PC-3 (cell line): ENCODE measurements around the gene FSIP1. TPM values are rescaled to one million over a fixed set of nuclear protein-coding genes. Genes with fewer than 3 reads are reported as not detected.

Source experiments
- ATAC-seq: fragments of 200-7000 bp; cut with Tn5 transposase; 2 replicates; pipeline ENCODE4 v1.9.1; 2020; ENCODE audit warnings: mild to moderate bottlenecking, moderate library complexity
- BruUV-seq: library from RNA; stranded (reverse); fragments of 400-500 nt; replicated peaks from 2 replicates; lab custom pipeline; 2021; lab: Mats Ljungman, UMichigan
- CTCF ChIA-PET: fragments of 300-600 bp; sonication (Branson Sonifier 250); formaldehyde crosslinking; loops from one replicate; lab custom pipeline; 2022; ENCODE audit warnings: antibody characterized with exemption; lab: Charles Lee
- POLR2A ChIA-PET: fragments of 300-600 bp; sonication (Branson Sonifier 250); formaldehyde crosslinking; loops from one replicate; lab custom pipeline; 2022; ENCODE audit warnings: antibody characterized with exemption; ENCODE audit not compliant: unreplicated experiment; lab: Charles Lee
- DNase-seq: peaks from one replicate; pipeline ENCODE4 v3.0.0-alpha.2; 2015
- H2AFZ ChIP-seq: fragments of 300-600 bp; sonication (generic); 2 replicates; pipeline ENCODE4 v1.6.0; 2016; ENCODE audit warnings: antibody characterized with exemption, low read length
- H3F3A ChIP-seq: fragments of 300-600 bp; sonication (generic); one replicate; pipeline ENCODE4 v1.6.0; 2017; ENCODE audit warnings: antibody characterized with exemption, low read length, control low read depth, mild to moderate bottlenecking; ENCODE audit not compliant: unreplicated experiment
- H3K27ac ChIP-seq: fragments of 300-600 bp; sonication (generic); 2 replicates; pipeline ENCODE4 v1.5.1; 2016; ENCODE audit warnings: mild to moderate bottlenecking, low read length
- H3K27me3 ChIP-seq: fragments of 300-600 bp; sonication (generic); 2 replicates; pipeline ENCODE4 v1.6.1; 2016; ENCODE audit warnings: low read length, mixed read lengths
- H3K36me3 ChIP-seq: fragments of 300-600 bp; sonication (generic); 2 replicates; pipeline ENCODE4 v1.6.1; 2016; ENCODE audit warnings: low read depth, mixed run types, low read length, mixed read lengths
- H3K4me1 ChIP-seq: fragments of 300-600 bp; sonication (generic); 2 replicates; pipeline ENCODE4 v1.5.1; 2016; ENCODE audit warnings: low read length; ENCODE audit not compliant: insufficient read depth
- H3K4me2 ChIP-seq: fragments of 300-600 bp; sonication (generic); 2 replicates; pipeline ENCODE4 v1.6.0; 2016; ENCODE audit warnings: low read length
- H3K4me3 ChIP-seq: fragments of 300-600 bp; sonication (generic); 2 replicates; pipeline ENCODE4 v1.5.1; 2016; ENCODE audit warnings: mild to moderate bottlenecking, low read length, mixed read lengths
- H3K79me2 ChIP-seq: fragments of 300-600 bp; sonication (generic); 2 replicates; pipeline ENCODE4 v1.6.1; 2017; ENCODE audit warnings: low read length, mixed read lengths
- H3K9ac ChIP-seq: fragments of 300-600 bp; sonication (generic); 2 replicates; pipeline ENCODE4 v1.6.0; 2016; ENCODE audit warnings: mild to moderate bottlenecking, low read length
- H3K9me2 ChIP-seq: fragments of 300-600 bp; sonication (generic); replicated peaks from 2 replicates; pipeline ENCODE4 v1.6.1; 2016; ENCODE audit warnings: mixed run types, low read length, mixed read lengths
- H3K9me3 ChIP-seq: fragments of 300-600 bp; sonication (generic); 2 replicates; pipeline ENCODE4 v1.6.1; 2016; ENCODE audit warnings: low read length, mixed read lengths
- H4K20me1 ChIP-seq: fragments of 300-600 bp; sonication (generic); 2 replicates; pipeline ENCODE4 v1.6.1; 2016; ENCODE audit warnings: low read length, mixed read lengths
- EZH2 ChIP-seq: fragments of 300-600 bp; sonication (generic); IDR thresholded peaks from one replicate; pipeline ENCODE4 v1.6.1; 2017; ENCODE audit warnings: antibody characterized with exemption, mild to moderate bottlenecking, low read length; ENCODE audit not compliant: unreplicated experiment
- EZH2phosphoT487 ChIP-seq: fragments of 300-600 bp; sonication (generic); IDR thresholded peaks from 2 replicates; pipeline ENCODE4 v1.6.1; 2018; ENCODE audit warnings: mild to moderate bottlenecking, antibody characterized with exemption, low read length, borderline replicate concordance
- intact Hi-C: fragments of 100-400 bp; cut with micrococcal nuclease; formaldehyde crosslinking; loops from 2 replicates; pipeline ENCODE4 v1.9.0; 2023
- total RNA-seq: library from RNA; depleted of rRNA; stranded (reverse); fragments of >200 nt; gene quantifications from 2 replicates; pipeline ENCODE4 v1.2.3, GENCODE V29; 2014
- TF ChIP-seq, protein P1 (sequence below): fragments of 300-600 bp; sonication (generic); conservative IDR thresholded peaks from 2 replicates; pipeline ENCODE4 v1.5.1; 2017; ENCODE audit warnings: antibody characterized with exemption, low read depth, mild to moderate bottlenecking, low read length

The FSIP1 gene
- total RNA-seq, 1 experiment from 2014 or later, result 0.07 TPM

DNA sequence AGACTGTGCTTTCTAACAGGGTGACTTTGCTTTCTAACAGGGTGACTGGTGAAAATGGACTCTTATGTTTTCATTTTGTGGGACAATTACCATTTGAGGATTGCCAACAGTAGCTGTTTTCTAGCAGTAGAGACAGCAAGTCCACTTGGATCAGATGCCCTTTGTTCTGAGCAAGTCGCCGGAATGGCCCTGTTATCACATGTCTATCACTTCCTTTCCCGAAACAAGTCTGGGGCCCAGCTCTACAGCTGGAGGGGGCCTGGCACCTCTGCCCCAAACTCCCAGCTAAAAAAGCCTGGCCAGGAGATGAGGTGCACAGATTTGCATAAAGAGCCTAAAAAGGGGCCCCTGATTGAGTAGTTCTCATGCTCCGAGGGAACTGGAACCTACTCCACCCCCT is 157.2 kb downstream of the FSIP1 start:
- Histone ChIP-seq H3F3A (peaks cover 8% of the 10 kb centered on the region), H3K9me2 (no peaks in the 10 kb centered on the region), H3K4me2 (peak overlapping the region; percentile 32), H3K4me3 (no peak overlapping the region), H4K20me1 (no peaks in the 10 kb centered on the region), H3K27me3 (no peaks in the 10 kb centered on the region), H3K4me1 (peaks cover 58% of the 10 kb centered on the region), H3K36me3 (no peaks in the 10 kb centered on the region), H3K27ac (peak overlapping the region; percentile 60), H3K9me3 (no peaks in the 10 kb centered on the region), H3K9ac (no peak overlapping the region; the same call in 1 of the 2 replicates), H2AFZ (no peak overlapping the region), H3K79me2 (no peaks in the 10 kb centered on the region)
- no TSS peak for BruUV-seq
- TF ChIP-seq EZH2phosphoT487 (no peak), EZH2 (no peak)
- ChIA-PET CTCF (interaction anchor here (0.7 kb wide), 1 partner anchor 30 kb away, joined by 3 read pairs; no protein-coding TSS in a partner anchor), POLR2A (no interaction called here)
- ATAC-seq (no peak), DNase-seq (no peak)
- intact Hi-C loops, result loop anchor here (5.0 kb wide), 1 partner anchor 43 kb away; the partner anchor contains the start of gene THBS1

- ATAC-seq, result peak; percentile 84
- intact Hi-C loops, result loop anchor here (5.0 kb wide), 1 partner anchor 43 kb away; the partner anchor contains the start of gene THBS1
Observed at GRCh38 chr15:39624806-39625205, 157.8 kb downstream of the FSIP1 start.

DNA sequence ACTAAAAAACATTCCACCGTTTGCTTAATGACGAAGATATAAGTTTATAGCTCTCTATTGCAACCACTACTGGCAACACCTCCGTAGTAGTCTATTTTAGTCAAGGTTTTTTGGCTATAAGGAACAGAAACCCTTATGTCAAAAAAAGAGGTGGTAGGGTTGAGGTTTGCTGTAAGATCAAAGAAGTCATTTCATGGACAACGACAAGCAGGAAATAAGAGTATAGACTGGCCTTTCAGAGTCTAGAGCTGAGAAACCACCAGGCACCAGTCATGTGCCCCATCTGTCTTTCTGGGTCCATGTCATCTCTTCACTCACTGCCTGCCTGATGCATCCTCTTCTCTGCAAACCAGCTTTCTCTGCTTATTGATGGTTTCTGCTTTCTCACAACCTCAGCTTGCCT is 159.1 kb downstream of the FSIP1 start:
- BruUV-seq, result no TSS peak
- no peak for ATAC-seq
- DNase-seq, result no peak
- CTCF ChIA-PET, result no interaction called here
- no peaks in the 10 kb centered on the region for H3K9me2 ChIP-seq
- TF ChIP-seq EZH2phosphoT487 (no peak), EZH2 (no peak)
- TF ChIP-seq, protein P1, sequence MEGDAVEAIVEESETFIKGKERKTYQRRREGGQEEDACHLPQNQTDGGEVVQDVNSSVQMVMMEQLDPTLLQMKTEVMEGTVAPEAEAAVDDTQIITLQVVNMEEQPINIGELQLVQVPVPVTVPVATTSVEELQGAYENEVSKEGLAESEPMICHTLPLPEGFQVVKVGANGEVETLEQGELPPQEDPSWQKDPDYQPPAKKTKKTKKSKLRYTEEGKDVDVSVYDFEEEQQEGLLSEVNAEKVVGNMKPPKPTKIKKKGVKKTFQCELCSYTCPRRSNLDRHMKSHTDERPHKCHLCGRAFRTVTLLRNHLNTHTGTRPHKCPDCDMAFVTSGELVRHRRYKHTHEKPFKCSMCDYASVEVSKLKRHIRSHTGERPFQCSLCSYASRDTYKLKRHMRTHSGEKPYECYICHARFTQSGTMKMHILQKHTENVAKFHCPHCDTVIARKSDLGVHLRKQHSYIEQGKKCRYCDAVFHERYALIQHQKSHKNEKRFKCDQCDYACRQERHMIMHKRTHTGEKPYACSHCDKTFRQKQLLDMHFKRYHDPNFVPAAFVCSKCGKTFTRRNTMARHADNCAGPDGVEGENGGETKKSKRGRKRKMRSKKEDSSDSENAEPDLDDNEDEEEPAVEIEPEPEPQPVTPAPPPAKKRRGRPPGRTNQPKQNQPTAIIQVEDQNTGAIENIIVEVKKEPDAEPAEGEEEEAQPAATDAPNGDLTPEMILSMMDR, result no peak
- no peak overlapping the region for H2AFZ ChIP-seq
- H3K4me1 ChIP-seq, result peaks cover 52% of the 10 kb centered on the region
- H3K4me3 ChIP-seq, result no peak overlapping the region
- H4K20me1 ChIP-seq, result no peaks in the 10 kb centered on the region
- H3F3A ChIP-seq, result no peaks in the 10 kb centered on the region
- H3K27ac ChIP-seq, result no peak overlapping the region
- intact Hi-C loops, result no loop called here
- no peaks in the 10 kb centered on the region for H3K27me3 ChIP-seq
- no peak overlapping the region for H3K4me2 ChIP-seq
- H3K36me3 ChIP-seq, result no peaks in the 10 kb centered on the region
- H3K79me2 ChIP-seq, result no peaks in the 10 kb centered on the region
- H3K9ac ChIP-seq, result no peak overlapping the region
- no peaks in the 10 kb centered on the region for H3K9me3 ChIP-seq
- POLR2A ChIA-PET, result no interaction called here

More at GRCh38 chr15:39624806-39625205, 157.8 kb downstream of the FSIP1 start:
- no peaks in the 10 kb centered on the region for H3K9me3 ChIP-seq
- peak overlapping the region; percentile 60 for H3K27ac ChIP-seq
- H3K9ac ChIP-seq, result no peak overlapping the region; the same call in 1 of the 2 replicates
- ChIA-PET CTCF (interaction anchor here (0.5 kb wide), 1 partner anchor 16 kb away, joined by 6 read pairs; no protein-coding TSS in a partner anchor), POLR2A (no interaction called here)
- H3K4me3 ChIP-seq, result no peak overlapping the region
- H4K20me1 ChIP-seq, result no peaks in the 10 kb centered on the region
- peak; percentile 88 for DNase-seq
- peak overlapping the region; percentile 45 for H3K4me2 ChIP-seq
- peaks cover 54% of the 10 kb centered on the region for H3K4me1 ChIP-seq
- TF ChIP-seq EZH2phosphoT487 (no peak), EZH2 (no peak)
- TF ChIP-seq, protein P1, result no peak
- peaks cover 8% of the 10 kb centered on the region for H3F3A ChIP-seq
- H3K27me3 ChIP-seq, result no peaks in the 10 kb centered on the region
- H3K36me3 ChIP-seq, result no peaks in the 10 kb centered on the region
- BruUV-seq, result no TSS peak
- no peaks in the 10 kb centered on the region for H3K9me2 ChIP-seq
- no peak overlapping the region for H2AFZ ChIP-seq
- H3K79me2 ChIP-seq, result no peaks in the 10 kb centered on the region
